ENCODE data around the gene PIGA. TPM values are rescaled to one million over a fixed set of nuclear protein-coding genes. Genes with fewer than 3 reads are reported as not detected.

PIGA gene
- total RNA-seq, 1 experiment from 2014 or later, result 13.9 TPM

DNA sequence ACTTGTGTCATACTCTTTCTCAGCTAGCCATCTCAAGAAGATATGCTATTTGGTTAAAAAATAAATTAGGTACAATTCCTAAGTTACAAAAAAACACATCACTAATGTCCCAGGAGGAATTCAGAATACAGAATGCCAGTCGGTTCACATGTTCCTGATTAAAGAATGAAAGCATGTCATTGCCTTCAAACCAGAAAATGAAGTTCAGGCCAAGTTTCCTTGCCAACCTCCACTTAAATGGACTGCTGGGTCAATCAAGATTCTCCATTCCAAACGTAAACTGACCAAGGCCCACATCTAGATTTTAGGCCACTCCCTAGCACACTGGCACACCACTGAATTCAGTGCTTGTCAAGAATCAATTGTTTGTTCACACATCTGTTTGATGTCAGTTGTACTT lies 6.5 kb downstream of the PIGA start:
- H2AFZ ChIP-seq (ENCODE audit: low read length), result no peak overlapping the region
- H3K27ac ChIP-seq (ENCODE audit: insufficient read length, low read depth, low read length), result no peak overlapping the region
- no peak overlapping the region for H3K56ac ChIP-seq (ENCODE audit: insufficient read length, low read depth, low read length)
- H3K9me3 ChIP-seq (ENCODE audit: control insufficient read depth, low read depth, low read length), result no peaks in the 10 kb centered on the region
- WGBS (ENCODE audit: extremely low coverage, insufficient read length, low lambda C conversion rate), result no CpG with 5 or more reads among the region's 2 CpGs
- no peak overlapping the region for H3K18ac ChIP-seq (ENCODE audit: insufficient read length, low read depth, low read length)
- H3K9ac ChIP-seq (ENCODE audit: extremely low read depth, insufficient read length, low read length), result no peak overlapping the region
- H4K20me1 ChIP-seq (ENCODE audit: control insufficient read depth, insufficient read depth, insufficient read length), result no peaks in the 10 kb centered on the region
- no peak overlapping the region for H2BK15ac ChIP-seq (ENCODE audit: low read depth, low read length)
- Mint-ChIP-seq H3K36me3 (ENCODE audit: insufficient read depth in 1 of 3, low read depth in 3 of 3) (peaks cover 0 to 31% (median 13%) of the 10 kb centered on the region in 3 experiments; a peak in 5 of 7 replicates), H3K4me3 (no peak overlapping the region), H3K4me1 (no peaks in the 10 kb centered on the region), H3K9me3 (peaks cover 2 to 3% of the 10 kb centered on the region in 2 experiments; a peak in 3 of 5 replicates), H3K27ac (no peak overlapping the region), H3K27me3 (ENCODE audit: low read depth) (no peaks in the 10 kb centered on the region)
- H3K23ac ChIP-seq (ENCODE audit: insufficient read length, low read depth, low read length), result no peak overlapping the region
- H3K4ac ChIP-seq (ENCODE audit: low read depth, low read length), result no peak overlapping the region
- H2BK5ac ChIP-seq (ENCODE audit: insufficient read length, low read length), result no peak overlapping the region
- H3K4me2 ChIP-seq (ENCODE audit: insufficient read depth, insufficient read length, low read length), result no peak overlapping the region
- no peak overlapping the region for H4K5ac ChIP-seq (ENCODE audit: insufficient read length, low read depth, low read length)
- no peaks in the 10 kb centered on the region for H3K4me1 ChIP-seq (ENCODE audit: insufficient read depth, low read length)
- no peaks in the 10 kb centered on the region for H3K79me2 ChIP-seq (ENCODE audit: insufficient read depth, low read length)
- no peak overlapping the region for H2BK20ac ChIP-seq (ENCODE audit: low read depth, low read length, poor library complexity, severe bottlenecking)
- no peak overlapping the region for H3K14ac ChIP-seq (ENCODE audit: insufficient read depth, low read length)
- no peak overlapping the region for H4K91ac ChIP-seq (ENCODE audit: insufficient read length, low read depth, low read length)
- H3K23me2 ChIP-seq (ENCODE audit: insufficient read length, low read depth, low read length, poor library complexity, severe bottlenecking), result no peaks in the 10 kb centered on the region
- DNase-seq, result no peak
- no peaks in the 10 kb centered on the region for H3K79me1 ChIP-seq (ENCODE audit: insufficient read depth, low read depth, low read length, poor library complexity, severe bottlenecking)
- no peak overlapping the region for H4K8ac ChIP-seq (replicated peaks; ENCODE audit: insufficient read length, low read depth, low read length)
- H3K27me3 ChIP-seq (ENCODE audit: insufficient read depth, low read length), result no peaks in the 10 kb centered on the region
- no peak overlapping the region for H3T11ph ChIP-seq (ENCODE audit: low read length)
- TF ChIP-seq, protein P1, sequence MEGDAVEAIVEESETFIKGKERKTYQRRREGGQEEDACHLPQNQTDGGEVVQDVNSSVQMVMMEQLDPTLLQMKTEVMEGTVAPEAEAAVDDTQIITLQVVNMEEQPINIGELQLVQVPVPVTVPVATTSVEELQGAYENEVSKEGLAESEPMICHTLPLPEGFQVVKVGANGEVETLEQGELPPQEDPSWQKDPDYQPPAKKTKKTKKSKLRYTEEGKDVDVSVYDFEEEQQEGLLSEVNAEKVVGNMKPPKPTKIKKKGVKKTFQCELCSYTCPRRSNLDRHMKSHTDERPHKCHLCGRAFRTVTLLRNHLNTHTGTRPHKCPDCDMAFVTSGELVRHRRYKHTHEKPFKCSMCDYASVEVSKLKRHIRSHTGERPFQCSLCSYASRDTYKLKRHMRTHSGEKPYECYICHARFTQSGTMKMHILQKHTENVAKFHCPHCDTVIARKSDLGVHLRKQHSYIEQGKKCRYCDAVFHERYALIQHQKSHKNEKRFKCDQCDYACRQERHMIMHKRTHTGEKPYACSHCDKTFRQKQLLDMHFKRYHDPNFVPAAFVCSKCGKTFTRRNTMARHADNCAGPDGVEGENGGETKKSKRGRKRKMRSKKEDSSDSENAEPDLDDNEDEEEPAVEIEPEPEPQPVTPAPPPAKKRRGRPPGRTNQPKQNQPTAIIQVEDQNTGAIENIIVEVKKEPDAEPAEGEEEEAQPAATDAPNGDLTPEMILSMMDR (conservative IDR thresholded peaks at IDR 0.05), result no peak
- no peak overlapping the region for H2BK120ac ChIP-seq (ENCODE audit: low read depth, low read length, poor library complexity, severe bottlenecking)
- no peak overlapping the region for H2BK12ac ChIP-seq (ENCODE audit: insufficient read length, low read depth, low read length)
- H2AK5ac ChIP-seq (ENCODE audit: insufficient read length, low read length), result no peak overlapping the region
